Germinal center (tissue), 1 donor: ENCODE results near the gene CDA.
"Not testable (repeated sequence)": the region's sequence is repeated elsewhere in the genome, so short reads cannot be mapped to it uniquely, and the experiment has no call there.

ENCODE experiments used
- DNase-seq: peaks from one replicate; pipeline ENCODE4 v3.0.0; 2012; ENCODE audit warnings: mixed read lengths, low spot score

Gene CDA

DNA sequence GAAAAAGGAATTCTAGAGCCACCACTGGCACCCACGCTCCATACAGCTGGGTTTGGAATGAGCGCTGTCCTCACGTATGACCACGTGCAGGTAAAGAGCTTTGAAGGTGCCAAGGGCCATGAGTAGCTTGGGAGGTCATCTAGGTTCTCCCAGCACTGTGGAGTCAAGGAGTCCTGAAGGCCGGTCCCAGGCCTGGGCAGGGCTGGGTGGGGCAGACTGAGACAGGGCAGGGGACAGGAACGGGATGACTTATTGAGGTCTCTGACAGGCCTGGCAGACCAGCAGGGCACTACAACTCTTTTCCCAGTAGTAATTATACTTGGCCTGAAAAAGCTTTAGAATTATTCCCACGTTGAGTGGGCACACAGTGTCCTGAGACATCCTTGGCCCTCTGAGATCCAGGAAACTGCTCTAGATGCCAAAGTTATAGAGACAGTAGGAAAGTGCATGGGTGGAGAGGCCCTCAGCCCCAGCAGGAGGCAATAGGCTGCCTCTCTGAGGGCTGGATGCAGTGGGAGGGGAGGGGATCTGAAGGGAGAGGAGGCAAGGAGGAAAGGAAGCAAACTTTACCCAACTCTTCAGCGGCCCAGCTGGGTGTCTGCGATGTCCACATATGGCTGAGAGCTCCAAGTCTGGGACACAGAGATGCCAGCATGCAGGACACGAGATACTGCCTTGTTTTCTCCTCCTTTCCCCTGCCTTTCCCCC is 1.8 kb upstream of the CDA start:
- DNase-seq, result no peak

DNA sequence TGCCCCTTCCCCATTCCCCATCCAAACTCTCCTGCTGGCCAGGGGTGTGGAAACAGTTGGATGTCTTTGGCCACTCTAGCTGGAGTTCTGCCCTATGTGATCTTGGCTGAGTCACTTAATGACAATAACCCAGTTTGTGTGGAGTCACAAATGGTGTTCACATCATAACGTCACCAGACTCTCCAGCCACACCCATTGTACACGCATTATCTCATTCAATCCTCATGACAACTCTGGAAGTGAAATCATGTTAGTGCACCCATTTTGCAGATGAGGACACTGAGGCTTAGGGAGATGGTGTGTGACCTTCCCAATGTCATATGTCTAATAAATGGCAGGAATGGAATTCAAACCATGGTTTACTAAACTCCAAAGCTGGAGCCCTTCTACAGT is 1.2 kb upstream of the CDA start:
- no peak for DNase-seq

DNA sequence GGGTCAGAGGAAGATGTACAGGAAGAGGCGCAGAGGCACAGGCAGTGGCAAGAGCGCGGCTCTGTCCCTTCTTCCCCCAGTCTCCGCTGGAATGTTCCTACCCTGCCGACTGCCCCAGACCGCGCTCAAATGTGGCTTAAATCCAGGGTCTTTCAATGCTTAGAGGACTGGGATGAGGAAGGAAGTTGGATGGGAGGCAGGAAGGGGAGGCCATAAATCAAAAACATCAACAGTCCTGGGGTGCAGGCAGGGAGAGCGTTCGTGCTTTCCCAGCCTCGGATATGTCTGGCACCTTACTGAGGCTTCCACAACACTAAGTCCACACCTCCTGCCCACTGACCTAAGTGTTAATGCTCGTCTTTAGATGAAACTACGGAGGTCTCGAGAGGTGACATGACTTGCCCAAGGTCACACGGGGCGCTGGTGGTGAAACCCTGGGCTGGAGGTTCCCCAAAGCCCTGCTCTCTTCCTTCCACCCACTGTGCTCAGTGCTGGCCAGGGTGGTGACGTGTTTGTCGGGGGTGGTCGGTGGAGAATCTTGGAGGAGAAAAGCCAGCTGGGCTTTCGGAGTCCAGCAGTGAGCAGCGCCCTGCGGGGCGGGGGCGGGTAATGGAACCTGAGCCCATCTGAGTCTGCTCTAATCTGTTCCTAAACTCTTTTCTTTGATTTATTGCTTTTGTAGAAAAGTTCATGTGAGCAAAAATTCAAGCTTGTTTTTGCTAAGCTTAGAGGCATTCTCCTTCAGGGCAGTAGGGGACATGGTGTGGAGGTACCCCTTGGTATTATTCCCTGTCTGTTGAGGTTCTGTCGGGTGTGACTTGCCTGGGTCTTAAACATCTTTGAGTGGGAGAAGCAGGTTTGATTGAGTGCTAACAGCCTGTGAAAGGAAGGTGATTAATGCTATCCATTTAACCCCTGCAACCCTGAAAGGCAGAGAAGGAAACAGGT is 708 bp downstream of the CDA start:
- no peak for DNase-seq

DNA sequence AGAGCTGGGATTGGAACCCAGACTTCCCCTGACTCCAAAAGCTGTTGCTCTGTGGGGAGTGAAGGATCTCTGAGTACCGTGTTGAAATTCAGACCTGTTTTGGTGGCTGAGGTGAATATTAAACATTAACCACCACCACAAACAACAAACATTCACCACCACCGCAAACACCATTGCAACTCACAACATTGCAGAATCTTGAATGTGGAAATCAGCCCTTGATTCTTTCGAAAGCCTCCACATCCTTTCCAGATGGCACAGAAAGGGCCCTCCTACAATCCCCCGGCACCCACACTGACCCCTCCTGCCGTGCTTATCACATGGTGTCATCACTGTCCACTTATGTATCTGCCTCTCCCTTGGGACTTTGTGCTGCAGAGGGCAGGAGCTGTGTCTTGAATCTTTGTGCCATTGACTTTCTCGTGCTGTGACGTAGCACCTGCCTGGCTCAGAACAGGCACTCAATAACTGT is 1.4 kb downstream of the CDA start:
- no peak for DNase-seq

DNA sequence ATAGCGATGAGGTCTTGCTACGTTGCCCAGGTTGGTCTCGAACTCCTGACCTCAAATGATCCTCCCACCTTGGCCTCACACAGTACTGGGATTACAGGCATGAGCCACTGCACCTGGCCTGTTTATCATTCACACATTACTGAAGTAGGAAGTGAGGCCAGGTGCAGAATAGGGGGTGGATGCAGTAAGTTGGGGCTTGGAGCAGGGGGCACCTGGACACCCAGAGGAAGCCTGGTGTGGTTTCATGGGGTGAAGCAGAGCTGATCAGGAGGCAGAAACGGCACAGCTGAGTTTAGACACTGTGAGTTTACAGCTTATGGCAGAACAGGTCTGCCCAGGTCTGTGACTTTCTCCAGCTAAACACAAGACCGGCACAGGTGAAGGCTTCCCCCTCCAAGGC is 4.9 kb downstream of the CDA start:
- DNase-seq, result no peak

DNA sequence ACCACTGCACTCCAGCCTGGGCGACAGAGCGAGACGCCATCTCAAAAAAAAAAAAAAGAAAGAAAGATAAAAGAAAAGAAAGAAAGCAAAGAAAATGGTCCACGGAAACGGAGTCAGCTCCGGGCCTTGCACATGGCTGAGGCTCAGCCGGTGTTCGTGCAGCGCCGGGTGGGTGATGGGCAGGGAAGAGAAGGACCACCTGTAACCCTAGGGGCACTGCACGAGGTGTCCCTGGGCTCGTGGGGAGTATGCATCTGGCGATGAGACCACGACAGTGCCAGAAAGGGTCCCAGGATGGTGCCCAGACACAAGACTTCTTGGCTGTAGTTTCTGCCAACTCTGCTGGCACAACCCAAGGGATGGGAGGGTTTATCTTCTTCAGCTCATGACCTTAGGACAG is 5.8 kb downstream of the CDA start:
- no peak for DNase-seq

DNA sequence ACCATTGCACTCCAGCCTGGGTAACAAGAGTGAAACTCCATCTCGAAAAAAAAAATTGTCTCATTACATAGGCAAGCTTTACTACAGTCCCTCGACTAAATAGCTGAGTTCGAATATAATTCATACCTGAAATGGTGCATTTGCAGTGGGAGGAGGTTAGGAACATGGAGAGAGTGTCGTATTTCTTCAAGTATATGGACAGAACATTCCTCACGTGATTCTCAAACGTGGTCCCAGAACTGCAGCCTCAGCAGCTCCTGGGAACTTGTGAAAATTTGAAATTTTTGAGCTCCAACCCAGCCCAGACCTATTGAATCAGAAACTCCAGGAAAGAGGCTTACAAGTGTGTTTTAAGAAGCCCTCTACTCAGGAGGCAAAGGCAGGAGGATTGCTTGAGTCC is 7.2 kb downstream of the CDA start:
- DNase-seq, result no peak

DNA sequence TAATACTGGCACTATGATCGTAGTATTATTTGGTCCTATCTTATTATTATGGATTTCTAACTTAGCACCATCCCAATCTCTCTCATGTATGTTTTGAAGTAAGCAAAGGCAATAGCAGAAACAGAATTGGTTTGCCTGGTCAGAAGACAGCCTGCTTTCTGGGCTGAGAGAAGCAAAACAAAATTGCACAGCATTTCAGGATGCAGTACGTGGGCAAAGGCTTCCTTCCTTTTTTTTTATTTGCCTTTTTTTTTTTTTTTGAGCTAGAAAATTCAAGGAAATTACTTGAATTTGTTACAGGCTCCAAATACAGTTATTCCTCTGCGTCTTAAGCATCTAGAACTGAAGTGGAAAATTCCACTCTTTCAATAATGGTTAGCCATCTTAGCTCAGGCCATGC is 8.8 kb downstream of the CDA start:
- no peak for DNase-seq

DNA sequence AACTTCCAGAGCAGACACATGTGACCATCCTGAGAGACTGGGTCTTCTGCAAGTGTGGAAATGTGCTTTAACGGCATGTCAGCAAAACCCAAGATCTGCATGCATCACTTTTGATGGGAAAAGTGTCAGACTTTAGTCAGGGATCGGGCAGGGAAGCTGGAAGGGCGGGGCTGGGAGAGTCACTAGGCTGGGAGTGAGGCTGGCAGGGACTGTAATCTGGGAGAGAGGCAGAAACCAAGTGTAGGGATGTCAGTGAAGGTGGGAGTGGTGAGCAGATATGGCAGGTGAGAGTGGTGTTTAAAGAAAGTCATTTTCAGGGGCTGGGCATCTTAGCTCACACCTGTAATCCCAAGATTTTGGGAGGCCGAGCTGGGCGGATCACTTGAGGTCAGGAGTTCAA is 11.3 kb downstream of the CDA start:
- DNase-seq, result no peak

DNA sequence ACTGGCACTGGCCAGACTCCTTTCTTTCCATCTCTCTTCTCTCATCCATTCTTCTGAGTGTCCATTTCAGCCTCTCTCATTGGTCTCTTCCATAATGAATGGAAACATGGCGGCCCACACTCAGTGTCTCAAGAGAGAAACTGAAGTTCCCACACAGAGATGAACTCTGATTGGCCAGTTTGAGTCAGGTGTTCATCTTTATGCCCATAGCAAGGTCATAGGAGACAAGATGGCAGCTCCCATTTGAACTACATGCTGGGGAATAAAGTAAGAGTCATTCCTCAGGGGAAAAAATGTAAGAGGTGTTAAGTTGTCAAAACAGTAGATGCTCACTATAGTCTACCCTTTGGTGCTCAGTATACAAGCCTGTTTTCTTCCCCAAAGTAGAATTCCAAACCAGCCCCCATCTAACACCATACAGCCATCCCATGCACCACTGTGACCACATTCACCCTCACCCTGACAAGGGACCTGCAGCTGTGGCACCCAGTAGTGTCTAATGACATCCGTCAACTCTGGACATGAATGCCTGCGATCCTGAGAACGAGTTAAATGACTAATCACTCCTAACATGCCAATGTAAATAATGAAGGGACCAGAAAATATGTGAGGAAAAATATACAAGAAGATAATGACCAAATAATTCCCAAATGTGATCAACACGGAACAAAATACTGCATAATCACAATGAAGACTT is 12.4 kb downstream of the CDA start:
- no peak for DNase-seq

DNA sequence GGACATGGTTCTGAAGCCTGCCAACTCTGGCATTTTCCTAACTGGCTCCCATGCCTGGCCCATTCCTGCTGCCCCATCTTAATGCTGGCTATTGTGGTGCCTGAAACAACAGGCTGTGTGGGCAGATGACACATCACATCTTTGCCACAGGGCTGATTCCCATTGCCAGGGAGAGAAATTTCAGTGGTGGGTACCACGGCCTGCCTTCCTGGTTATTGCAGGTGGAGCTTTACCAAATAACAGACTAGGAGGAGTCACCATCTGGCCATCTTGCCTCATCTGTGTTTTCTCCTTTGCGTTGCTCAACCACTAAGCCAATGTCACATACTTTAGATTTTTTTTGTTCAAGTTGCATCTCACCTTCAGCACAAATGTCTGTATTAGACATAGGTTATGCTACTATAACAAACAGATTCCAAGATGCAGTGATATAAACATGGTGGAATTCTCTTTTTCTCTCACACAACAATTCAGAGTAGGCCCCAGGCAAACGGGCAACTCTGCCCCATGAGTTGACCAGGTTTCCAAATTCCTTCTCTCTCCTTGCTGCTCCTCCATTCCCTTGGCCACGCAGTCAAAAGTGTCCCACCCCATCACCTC is 14.1 kb downstream of the CDA start:
- DNase-seq, result no peak

DNA sequence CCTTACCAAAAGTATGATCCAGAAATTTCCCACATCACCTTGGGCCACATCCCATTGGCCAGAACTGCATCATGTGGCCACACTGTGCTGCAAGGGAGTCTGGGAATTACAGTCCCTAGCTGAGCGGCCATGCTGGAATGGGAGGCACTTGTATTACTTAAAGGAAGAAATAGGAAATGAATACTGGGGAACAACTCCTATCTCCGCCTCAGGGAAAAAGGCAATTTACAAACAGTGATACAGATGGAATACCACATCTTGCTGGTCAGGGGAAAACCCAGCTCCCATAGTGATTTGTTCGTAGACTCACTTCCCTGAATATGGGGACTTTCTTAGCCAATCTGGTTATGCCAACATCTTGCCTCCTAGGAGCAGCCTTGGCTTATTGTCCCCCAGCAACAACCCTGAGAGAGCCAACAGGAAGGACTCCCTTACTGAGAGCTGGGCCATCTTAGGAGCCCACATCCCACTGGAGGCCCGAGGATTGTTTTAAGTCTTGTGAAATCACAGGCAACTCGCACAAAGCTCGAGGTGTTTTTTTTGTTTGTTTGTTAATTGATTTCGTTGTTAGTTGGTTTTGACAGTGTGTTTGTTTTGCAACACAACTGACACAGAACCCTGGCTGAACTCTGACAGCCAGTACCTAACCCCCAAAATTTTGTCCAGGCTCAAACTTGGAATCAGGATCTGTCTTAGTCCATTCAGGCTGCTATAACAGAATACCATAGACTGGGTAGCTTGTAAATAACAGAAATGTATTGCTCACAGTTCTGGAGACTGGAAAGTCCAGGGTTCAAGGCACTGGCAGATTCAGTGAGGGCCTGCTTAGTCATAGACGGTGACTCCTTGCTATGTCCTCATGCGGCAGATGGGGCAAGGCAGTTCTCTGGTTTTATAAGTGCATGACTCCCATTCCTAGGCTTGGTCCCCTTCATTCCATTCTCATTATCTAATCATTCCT is 14.9 kb downstream of the CDA start:
- no peak for DNase-seq

DNA sequence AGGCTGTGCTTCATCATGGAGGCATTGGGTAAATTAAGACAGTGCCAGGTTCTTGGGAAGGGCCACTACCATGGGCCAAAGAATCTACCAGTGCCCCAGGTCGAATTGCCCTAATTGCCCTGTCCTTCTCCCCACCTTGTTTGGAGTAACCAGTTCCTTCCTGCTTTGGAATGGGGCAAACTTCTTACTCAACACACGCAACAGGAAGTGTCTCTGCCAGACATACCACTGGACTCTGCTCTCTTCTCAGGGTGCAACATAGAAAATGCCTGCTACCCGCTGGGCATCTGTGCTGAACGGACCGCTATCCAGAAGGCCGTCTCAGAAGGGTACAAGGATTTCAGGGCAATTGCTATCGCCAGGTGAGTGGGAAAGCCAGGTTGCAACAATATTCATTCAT is 15.8 kb downstream of the CDA start:
- no peak for DNase-seq

DNA sequence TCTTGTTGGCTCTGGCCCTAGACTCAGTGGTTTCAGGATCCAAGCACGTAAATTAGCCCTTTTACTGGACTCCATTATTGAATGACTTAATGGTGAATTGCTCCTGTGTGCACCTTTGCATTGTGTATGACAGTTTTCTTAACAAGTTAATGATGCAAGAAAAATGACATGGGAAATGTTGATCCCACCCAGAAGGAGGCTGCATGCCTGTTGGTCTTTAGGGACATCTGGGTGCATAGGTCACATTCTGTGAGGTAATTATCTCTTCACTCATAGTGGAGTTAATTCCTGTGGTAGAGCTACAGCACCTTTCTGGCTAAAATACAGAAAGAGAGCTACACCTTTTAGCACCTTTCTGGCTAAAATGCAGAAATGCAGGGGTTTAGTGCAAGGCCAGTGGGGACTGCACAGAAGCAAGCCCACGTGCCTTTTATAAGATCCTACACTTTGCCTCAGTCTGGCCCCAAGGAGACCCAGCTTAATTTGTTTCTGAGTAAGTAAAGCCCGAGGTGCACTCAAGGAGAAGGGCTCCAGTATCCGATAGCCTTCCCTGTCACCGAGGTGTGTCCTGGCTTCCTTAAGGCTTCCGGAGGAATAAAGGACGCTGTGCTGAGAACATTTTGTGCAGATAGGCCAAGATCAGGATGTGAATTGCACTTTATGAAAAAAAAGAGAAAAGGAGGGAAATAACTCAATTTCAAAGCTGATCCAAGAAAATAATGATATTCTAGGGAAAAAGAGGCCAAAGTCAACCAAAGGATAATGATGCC is 18.1 kb downstream of the CDA start:
- DNase-seq, result not testable (repeated sequence)

DNA sequence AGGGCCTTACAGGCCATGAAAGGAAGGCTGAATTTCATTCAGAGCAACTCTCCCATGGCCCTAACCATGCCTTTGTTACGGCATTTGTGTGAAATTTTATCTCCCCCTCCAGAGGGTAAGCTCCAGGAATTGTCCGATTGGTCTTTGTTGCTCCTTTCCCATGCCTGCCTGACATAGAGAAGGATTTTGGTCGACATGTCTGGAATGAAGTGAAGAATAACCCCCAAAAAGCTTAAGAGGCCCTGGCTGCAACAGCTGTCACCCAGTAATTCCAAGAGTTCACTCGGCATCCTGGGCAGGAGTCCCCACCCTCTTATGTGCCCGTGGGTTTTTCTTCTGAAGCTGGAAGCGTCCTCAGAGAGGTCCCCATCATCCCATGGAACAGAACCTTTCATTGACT is 20.6 kb downstream of the CDA start:
- no peak for DNase-seq

DNA sequence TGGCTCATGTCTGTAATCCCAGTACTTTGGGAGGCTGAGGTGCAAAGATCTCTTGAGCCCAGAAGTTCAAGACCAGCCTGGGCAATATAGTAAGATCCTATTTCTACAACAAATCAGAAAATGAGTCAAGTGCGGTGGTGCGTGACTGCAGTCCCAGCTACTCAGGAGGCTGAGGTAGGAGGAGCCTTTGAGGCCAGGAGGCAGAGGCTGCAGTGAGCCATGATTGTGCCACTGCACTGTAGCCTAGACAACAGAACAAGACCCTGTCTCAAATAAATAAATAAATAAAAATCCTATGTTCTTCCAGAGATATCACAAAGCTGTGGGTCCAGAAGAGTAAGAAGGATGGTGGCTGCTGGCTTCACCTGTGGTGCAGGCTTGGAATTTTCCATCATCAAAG is 22.1 kb downstream of the CDA start:
- no peak for DNase-seq

DNA sequence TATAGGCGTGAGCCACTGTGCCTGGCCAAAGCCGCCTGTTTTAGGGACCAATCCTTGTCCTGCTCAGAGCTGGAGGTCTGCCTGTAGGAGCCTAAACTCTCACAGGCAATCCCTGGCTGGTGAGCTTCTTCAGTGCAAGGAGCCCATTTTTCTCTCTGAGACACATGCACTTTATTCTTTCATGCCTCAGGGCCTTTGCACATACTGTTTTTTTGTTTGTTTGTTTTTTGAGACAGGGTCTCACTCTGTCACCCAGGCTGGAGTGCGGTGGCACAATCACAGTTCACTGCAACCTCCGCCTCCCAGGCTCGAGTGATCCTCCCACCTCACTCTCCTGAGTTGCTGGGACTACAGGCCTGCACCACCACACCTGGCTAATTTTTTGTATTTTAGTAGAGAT is 22.8 kb downstream of the CDA start:
- DNase-seq, result no peak

DNA sequence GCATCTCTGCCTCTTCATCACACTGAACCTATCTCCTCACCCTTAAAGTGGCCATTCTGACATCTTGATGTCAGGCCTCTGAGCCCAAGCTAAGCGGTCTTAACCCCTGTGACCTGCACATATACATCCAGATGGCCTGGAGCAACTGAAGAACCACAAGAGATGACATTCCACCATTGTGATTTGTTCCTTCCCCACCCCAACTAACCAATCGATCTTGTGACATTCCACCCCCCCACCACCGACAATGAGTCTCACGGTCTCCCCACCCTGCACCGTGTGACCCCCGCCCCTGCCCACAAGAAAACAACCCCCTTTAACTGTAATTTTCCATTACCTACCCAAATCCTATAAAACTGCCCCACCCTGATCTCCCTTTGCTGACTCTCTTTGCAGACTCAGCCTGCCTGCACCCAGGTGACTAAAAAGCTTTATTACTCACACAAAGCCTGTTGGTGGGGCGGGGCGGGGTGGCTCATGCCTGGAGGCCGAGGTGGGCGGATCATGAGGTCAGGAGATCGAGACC is 23.4 kb downstream of the CDA start:
- no peak for DNase-seq

DNA sequence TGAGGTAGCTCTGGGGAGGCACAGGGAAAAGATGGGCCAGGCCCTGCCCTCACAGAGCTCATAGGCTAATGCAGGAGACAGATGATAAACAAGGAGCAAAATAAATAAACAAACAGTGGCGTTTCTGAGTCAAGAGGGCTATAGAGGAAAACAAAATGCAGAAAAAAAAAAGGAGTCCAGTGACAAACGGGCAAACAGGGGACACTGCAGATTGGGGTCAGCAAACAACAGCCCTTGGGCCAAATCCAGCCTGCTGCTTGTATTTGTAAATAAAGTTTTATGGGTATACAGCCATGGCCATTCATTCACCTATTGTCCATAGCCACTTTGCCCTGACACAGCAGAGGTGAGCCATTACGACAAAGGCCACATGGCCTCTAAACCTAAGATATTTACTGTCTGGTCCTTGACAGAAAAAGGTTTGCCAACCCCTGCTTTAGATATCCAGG is 25.3 kb downstream of the CDA start:
- DNase-seq, result no peak
